NCI-H1694 treated with DMSO at 0.1 percent for 48 hours (cell line): ENCODE data around the gene APEH.
"Not testable (repeated sequence)": the region's sequence is repeated elsewhere in the genome, so short reads cannot be mapped to it uniquely, and the experiment has no call there.

Source experiments
- DNase-seq: peaks from one replicate; lab custom pipeline; 2025; lab: John Stamatoyannopoulos, UW

Gene APEH

GRCh38 chr3:49668861-49669260, 5.3 kb upstream of the APEH start:
- no peak for DNase-seq

GRCh38 chr3:49669352-49669751, 4.8 kb upstream of the APEH start:
- DNase-seq: no peak

DNA sequence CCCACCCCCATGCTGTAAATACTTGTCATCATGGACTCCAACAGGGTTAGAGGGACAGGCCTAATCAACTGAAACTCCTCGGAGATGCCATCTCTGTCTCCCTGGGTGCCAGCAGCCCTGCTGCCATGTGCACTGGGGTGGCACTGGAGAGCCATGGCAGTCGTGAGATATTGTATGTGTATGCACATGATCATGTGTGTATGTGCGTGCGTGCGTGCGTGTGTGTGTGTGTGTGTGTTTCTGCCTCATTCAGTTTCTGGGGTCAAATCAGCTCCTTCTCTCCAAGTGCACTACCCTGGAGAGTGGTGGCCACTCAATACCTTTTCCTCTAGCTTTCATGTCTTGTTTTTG, 3.2 kb upstream of the APEH start:
- DNase-seq: no peak

DNA sequence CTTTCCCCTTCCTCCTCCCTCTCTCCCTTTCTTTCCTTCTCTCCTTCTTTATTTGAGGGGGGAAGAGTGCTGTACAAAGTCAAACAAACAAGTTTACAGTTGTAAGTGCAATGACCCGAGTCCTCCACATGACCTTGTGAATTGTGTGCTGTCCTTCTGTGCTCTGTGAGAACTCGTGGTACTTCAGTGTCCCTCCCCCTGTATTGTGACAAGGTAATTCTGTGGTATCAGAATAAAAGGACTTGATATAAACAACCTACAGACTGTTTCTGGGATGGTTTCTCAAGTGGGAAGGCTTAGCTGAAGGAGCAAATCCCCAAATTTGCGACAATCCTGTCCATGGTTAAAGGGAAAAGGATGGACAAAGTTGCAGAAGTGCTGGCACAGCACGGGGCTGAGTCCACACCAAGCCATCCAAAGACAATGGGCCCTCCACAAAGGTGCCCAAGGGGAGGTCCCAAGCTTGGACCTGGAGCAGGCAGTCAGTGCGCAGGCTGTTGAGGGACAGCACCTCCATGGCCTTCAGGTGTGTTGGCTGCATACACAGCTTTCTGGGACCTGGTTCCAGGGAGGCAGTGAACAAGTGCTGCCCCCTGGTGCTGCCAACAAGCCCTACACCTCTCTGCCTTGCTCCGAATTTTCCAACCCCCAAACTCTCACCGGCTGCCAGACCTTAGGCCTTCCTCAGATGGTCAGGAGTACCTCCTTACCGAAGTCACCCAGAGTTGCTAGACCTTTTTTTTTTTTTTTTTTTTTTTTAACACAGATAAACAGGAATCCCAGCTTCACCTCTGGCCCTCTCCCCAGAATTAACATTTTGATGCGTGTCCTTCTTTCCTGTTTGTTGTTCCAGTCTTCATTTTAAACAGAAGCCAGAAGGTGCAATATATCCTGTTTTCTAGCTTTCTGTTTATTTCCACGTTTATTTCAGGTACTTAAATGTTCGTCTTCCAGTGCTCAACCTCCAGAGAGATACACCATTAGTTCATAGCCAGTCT, 2.6 kb upstream of the APEH start:
- no peak for DNase-seq

DNA sequence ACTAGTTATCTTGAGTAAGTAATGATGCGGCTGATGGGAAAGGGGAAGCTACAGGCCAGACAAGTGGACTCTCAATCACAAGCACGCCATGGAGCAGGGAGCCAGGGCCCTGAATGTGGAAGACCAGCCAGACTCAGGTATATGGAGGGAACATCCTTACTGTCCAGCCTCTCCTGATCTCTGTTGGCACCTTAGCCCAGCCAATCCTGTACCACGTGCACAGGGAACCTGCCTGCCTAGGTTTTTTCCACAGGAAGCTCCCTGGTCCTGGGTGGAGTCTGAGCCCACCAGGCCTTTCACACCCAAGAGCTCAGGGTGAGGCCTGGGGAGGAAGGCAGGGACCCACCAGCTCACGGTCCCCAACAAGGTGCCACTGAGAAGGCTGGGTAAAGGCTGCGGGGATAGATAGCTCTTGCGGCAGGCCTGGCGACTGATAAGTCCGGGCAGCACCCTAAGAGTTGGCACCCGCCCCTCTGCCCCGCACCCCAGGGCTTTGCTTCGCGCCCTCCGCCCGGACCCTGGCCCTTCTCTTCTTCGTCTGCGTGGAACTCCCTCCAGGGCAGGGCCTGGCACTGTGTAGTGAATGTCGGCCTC, 933 bp upstream of the APEH start:
- no peak for DNase-seq

DNA sequence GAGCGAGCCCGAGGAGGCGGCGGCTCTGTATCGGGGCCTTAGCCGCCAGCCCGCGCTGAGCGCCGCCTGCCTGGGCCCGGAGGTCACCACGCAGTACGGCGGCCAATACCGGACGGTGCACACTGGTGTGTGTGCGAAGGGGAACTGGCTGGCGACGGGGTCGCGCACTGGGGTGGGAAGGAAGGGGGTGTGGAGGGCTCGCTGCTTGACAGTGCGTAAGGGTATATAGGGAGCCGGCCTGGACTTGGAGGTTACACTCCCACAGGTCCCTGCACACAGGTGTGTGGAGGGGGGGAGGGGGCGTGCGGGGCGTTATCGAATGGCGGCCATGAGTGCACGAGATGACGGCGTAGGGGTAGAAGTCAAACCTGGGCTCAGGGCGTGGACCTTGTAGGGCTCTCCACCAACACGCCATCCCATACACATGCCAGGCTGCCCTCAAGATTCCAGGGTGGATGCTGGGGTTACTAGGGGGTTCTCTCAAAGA, 389 bp downstream of the APEH start:
- DNase-seq: no peak

DNA sequence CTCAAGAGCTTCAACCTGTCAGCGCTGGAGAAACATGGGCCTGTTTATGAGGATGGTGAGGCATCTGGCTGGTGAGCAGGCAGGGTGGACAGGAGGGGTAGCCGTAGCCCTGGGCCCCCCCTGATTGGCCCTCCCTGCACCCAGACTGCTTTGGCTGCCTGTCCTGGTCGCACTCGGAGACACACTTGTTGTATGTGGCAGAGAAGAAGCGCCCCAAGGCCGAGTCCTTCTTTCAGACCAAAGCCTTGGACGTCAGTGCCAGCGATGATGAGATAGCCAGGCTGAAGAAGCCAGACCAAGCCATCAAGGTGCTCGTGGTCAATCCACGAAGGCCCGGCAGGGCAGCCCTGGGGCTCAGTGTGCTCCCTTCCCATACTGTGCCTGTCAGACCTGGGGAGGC, 1.8 kb downstream of the APEH start:
- no peak for DNase-seq

- no peak for DNase-seq
These were observed 6.5 kb downstream of the APEH start for GRCh38 chr3:49680493-49681231.

- no peak for DNase-seq
These were observed 7.0 kb downstream of the APEH start for GRCh38 chr3:49681232-49681522.

GRCh38 chr3:49681543-49681942, 7.4 kb downstream of the APEH start:
- DNase-seq: no peak

GRCh38 chr3:49683162-49683561, 9.0 kb downstream of the APEH start:
- no peak for DNase-seq

- DNase-seq: not testable (repeated sequence)
These were observed 10.3 kb downstream of the APEH start for GRCh38 chr3:49684453-49684852.

DNA sequence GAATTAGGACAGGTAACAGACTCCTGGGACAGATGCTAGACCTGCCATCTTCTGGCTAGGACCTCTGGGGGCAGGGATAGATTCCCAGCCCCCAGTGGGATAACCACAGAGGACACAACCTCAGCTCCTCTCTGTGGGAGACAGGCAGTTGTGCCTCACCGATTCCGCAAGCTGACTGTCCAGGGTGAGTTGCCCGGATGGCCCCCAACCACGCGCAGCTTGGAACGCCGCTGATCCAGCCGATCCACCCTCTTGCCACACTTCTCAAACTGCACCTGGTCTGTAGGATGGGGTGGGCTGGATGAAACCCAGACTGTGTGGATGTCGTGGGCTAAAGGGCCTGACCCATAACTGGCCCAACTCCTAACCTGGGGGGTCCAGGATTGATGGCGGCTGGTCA, 11.0 kb downstream of the APEH start:
- not testable (repeated sequence) for DNase-seq

DNA sequence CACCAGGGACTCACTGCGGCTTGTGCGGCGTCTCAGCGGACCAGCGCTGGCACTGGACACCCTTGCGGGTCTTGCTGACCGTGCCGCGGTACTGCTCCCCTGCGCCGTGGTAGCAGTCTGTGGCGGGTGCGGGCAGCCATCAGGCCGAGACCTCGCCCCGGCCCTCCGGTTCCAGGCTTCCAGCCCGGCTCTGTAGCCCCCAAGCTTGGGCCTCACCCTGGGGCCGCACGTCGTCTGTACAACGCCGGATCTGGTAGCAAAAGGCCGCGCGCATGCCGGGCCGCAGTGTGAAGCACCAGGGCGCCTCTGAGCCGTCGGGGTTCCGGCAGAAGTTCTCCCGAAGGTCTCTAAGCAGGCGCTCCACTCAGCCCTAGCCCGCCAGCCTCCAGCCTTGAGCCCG, 11.7 kb downstream of the APEH start:
- not testable (repeated sequence) for DNase-seq

GRCh38 chr3:49686346-49686745, 12.2 kb downstream of the APEH start:
- not testable (repeated sequence) for DNase-seq

DNA sequence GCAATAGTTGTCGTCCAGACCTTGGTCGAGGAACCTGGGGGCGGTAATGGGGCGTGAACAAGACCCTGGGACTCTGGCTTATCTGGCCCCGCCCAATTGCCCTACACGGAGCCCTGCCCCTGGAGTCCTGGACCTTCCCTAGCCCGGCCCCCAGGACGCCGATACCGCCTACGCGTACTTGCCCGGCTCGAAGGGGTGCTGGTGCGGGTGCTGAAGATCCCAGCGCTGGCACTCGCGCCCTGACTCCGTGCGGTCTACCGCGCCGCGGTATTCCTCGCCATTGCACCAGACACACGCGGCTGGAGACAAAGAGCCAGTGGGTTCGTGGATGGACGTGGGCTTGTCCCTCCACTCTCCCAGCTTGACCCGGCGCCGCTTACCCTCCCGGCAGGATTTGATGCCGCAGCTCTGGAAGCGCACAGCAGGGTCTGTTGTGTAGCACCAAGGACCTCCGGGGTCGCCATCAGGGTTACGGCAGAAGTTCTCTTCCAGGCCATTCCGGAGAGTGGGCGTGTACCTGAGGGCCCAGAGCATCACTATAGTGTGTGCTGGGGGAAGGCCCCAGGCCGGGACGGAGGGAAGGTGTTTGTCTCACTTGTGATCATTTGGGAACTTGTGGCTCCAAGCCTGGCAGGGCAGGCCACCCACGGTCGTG, 12.7 kb downstream of the APEH start:
- not testable (repeated sequence) for DNase-seq

DNA sequence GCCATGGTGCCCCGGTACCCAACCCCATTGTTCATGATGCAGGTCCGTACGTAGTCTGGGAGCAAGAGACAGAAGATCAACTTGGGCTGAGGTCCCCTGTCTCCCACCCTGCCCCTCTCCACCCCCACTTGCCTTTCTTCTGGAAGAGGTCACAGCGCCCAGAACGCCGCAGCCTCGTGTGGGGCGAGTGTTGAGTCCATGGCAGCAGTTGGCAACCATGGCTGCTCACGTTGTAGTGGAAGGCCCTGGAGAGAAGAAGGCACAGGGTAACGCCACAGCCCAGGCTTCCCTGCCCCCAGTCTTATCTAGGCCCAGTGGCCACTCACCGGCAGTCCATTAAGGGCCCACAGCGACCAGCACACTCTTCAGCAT, 13.3 kb downstream of the APEH start:
- not testable (repeated sequence) for DNase-seq

DNA sequence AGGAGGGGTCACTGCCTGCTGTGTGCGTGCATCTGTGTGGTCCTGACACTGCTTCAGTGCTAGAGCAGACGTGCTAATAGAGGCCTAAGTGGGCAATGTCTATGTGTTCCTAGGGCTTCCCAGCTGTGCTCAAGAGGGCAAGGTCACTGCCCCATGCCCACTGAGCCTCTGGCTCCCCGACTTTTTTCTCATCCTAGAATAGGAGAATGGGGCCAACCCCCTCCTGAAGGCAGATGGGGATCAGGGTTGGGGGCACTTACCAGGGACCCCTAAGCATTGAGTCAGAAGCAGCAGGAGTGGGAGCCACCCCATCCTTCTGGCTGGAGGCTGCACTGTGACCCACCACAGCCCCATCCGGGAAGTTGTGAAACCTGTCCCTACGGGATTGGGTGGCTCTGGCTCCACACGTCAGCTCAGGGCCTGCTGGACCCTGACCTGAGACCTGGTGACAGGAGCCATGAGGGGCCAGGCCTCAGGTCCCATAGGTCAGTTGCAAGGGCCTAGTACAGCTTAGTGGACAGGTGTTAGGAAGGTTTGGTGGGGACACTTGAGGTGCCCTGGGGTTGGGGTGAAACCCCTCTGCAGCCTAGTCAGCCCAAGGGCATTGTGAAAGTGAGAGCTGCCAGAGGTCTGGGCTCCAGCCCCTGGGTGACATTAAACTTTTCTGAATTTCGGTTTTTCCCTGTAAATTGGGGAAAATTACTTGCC, 14.3 kb downstream of the APEH start:
- DNase-seq: not testable (repeated sequence)

DNA sequence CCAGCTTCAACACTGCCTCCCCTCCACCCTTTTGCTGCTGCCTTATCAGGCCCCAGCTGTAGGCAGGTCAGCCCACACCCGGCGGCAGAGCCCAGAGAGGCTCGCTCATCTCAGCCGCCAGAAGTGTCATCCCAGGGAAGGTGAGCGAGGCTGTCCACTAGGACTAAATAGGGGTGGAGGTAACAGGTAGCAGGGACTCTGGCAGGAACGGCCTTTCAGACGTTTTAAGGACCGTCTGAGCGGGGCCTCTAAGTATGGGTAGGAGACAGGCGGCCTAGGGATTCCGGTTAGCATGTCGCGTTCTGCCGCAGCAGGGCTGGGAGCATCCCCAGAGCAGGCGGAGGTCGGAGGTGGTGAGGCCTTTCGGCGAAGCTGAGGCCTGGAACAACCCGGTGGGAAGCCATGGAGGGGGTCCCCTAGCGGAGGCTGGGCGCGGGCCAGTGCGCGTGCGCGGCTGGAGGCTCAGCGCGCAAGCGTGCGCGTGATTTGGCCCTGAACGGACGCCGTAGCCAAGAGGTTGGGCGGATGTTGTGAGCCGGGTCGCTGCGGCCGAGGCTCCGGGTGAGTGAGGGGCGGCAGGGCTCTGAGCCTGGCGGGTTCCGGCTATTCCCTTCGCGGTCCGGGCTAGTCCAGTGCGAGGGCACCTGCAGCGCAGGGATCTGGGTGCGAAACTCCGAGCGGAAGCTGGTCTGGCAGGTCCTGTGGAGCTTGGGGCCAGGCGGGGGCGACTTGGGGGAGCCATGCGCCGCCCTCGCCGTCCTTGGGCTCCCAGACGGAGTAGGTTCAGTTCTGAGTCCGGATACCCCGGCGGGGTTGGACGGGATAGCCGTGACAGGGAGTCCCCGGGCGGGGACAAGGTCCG, 15.1 kb downstream of the APEH start, which contains the start of the genes MST1 and RNF123:
Gene MST1, minus strand, starts transcription at position 429 of the 862 bp plus-strand sequence. CDS start 783 bp downstream, outside the sequence.
Gene RNF123, plus strand, starts transcription at position 512 of the 862 bp plus-strand sequence. CDS start 1,609 bp downstream, outside the sequence.
- no peak for DNase-seq

DNA sequence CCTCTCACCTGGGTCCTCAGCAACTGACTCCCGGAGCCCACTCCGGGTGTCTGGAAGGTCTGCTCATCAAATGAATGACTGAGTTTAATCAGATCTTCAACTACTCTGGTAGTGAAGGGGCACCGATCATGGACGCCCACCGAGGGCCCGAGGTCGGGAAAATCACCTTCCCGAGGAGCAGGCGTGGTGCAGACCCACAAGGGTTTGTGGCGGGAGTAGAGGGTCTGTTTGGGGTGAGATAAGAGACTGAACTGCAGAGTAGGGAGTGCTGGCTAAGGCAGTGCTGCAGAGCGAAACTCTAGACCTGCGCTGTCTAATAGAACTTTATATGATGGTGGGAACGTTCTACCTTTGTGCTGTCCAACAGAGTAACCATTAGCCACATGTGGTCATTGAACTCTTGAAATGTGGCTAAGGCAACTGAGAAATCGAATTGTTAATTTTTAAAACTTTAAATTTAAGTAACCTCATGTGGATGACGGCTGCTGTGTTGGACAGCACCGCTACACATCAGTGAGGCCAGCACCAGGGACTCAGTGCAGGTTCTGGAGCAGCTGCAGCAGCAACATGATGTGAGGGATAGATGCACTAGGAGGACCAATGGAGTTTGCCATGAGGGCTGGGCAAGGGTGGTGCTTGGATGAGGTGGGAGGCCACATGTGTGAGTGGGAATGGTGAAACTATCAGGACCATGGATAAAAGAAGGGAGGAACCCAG, 15.9 kb downstream of the APEH start:
- DNase-seq: not testable (repeated sequence)
